Measurements from ENCODE around the gene MSANTD7.
A peak's percentile ranks its signal among the peaks of the same experiment; 100 is the strongest.

MSANTD7 gene, protein sequence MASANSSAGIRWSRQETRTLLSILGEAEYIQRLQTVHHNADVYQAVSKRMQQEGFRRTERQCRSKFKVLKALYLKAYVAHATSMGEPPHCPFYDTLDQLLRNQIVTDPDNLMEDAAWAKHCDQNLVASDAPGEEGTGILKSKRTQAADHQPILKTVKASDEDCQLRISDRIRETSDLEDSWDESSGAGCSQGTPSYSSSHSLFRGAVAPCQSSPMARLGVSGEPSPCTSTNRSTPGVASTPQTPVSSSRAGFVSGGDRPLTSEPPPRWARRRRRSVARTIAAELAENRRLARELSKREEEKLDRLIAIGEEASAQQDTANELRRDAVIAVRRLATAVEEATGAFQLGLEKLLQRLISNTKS

DNA sequence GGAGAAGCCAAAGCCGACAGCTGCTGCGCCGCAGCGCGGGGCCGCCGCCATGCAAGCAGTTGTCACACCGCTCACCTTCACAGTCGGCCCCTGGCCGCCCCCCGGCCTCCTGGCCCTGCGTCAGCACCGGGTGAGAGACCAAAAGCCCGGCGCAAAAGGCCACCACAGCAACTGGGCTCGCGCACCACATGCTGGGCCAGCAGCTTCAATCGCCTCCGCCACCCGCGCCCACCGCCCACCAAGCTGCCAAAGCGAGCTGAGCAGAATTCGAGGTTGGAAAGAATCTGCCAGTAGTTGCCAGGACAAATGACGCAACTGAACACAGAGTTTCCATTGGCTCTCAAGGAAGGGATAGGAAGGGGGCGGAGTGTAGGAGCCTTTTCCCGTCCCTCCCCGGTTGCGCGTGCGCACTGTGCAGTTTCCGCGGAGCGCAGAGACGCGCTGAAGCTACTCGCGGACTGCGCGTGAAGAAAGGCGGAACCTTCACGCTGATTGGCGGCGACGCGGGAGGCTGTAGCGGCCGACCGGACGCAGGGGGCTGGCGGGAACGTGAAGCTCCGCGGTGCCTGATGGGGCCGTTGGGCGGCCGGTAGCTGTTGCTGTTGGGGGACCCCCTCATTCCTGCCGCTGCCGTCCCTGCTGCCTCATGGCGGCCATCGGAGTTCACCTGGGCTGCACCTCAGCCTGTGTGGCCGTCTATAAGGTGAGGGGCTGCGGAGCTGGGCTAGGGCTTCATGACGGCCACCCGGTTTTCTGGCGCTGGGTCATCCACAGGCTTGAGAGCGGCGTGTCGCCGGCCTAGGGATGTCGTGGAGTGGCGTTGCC is at the start of gene MSANTD7, which contains the start of the genes CDNF and HSPA14:
MSANTD7 (plus strand) TSS at position 550 of the 825 bp plus-strand sequence. CDS start 3,979 bp downstream, outside the sequence.
CDNF (minus strand) TSS at position 281 of the 825 bp plus-strand sequence; CDS start at position 190, 91 bp downstream.
HSPA14 (plus strand) TSS at position 550 of the 825 bp plus-strand sequence; CDS start at position 647, 97 bp downstream.
- H3K4me1 ChIP-seq (ENCODE audit: insufficient read depth, low read length): peaks cover 26% of the 10 kb centered on the region
- H3K27ac ChIP-seq (ENCODE audit: low read length): peak within 1 kb of the TSS; percentile 98
- peak within 1 kb of the TSS; percentile 89 for H3K4me2 ChIP-seq (ENCODE audit: insufficient read depth, low read length)
- TF ChIP-seq, protein P1, sequence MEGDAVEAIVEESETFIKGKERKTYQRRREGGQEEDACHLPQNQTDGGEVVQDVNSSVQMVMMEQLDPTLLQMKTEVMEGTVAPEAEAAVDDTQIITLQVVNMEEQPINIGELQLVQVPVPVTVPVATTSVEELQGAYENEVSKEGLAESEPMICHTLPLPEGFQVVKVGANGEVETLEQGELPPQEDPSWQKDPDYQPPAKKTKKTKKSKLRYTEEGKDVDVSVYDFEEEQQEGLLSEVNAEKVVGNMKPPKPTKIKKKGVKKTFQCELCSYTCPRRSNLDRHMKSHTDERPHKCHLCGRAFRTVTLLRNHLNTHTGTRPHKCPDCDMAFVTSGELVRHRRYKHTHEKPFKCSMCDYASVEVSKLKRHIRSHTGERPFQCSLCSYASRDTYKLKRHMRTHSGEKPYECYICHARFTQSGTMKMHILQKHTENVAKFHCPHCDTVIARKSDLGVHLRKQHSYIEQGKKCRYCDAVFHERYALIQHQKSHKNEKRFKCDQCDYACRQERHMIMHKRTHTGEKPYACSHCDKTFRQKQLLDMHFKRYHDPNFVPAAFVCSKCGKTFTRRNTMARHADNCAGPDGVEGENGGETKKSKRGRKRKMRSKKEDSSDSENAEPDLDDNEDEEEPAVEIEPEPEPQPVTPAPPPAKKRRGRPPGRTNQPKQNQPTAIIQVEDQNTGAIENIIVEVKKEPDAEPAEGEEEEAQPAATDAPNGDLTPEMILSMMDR (IDR thresholded peaks at IDR 0.05; ENCODE audit: borderline replicate concordance, extremely low read depth, low read length, poor library complexity, severe bottlenecking): peak; percentile 10
- no peak for TF ChIP-seq EZH2 (IDR thresholded peaks at IDR 0.05; ENCODE audit: borderline replicate concordance, low read depth, low read length, severe bottlenecking)
- DNase-seq (peak; percentile 99), ATAC-seq (ENCODE audit: insufficient read depth, low read depth) (peak; percentile 90)
- H3K4me3 ChIP-seq (ENCODE audit: low read depth in 1 of 2, low read length in 2 of 2): peak within 1 kb of the TSS; percentile 94 to 98
- peak within 1 kb of the TSS; percentile 95 for H2AFZ ChIP-seq (ENCODE audit: low read depth, low read length)
- H3K79me2 ChIP-seq (ENCODE audit: insufficient read depth, low read length): peaks cover 49% of the 10 kb centered on the region
- peaks cover 34% of the 10 kb centered on the region for H4K20me1 ChIP-seq (ENCODE audit: insufficient read depth, low read length)
- H3K9ac ChIP-seq (ENCODE audit: low read depth, low read length): peak within 1 kb of the TSS; percentile 99
- H3K9me3 ChIP-seq (ENCODE audit: insufficient read depth, low read length, severe bottlenecking): no peaks in the 10 kb centered on the region
- peaks cover 37% of the 10 kb centered on the region for H3K36me3 ChIP-seq (ENCODE audit: insufficient read depth, low read length)
- no peaks in the 10 kb centered on the region for H3K27me3 ChIP-seq (ENCODE audit: insufficient read depth, low read length, poor library complexity)

DNA sequence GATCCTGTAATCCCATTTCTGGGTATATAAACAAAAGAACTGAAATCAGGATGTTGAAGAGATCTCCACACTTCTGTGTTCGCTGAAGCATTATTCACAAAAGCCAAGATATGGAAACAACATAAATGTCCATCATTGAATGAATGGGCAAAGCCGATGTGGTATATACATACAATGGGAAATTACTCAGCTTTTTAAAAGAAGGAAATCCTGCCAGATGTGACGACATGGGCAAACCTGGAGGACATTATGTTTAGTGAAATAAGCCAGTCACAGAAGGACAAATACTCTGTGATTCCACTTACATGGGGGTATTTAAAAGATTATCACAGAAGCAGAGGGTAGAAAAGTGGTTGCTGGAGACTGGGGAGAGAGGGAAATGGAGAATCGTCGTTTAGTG is 39.5 kb upstream of the MSANTD7 start:
- Histone ChIP-seq H3K36me3 (ENCODE audit: insufficient read depth, low read length) (no peaks in the 10 kb centered on the region), H3K9me3 (ENCODE audit: insufficient read depth, low read length, severe bottlenecking) (no peaks in the 10 kb centered on the region), H3K9ac (ENCODE audit: low read depth, low read length) (no peak overlapping the region), H3K4me3 (ENCODE audit: low read depth in 1 of 2, low read length in 2 of 2) (no peak overlapping the region), H3K4me1 (ENCODE audit: insufficient read depth, low read length) (no peaks in the 10 kb centered on the region), H3K27me3 (ENCODE audit: insufficient read depth, low read length, poor library complexity) (peaks cover 9% of the 10 kb centered on the region), H3K27ac (ENCODE audit: low read length) (no peak overlapping the region), H3K4me2 (ENCODE audit: insufficient read depth, low read length) (no peak overlapping the region), H3K79me2 (ENCODE audit: insufficient read depth, low read length) (no peaks in the 10 kb centered on the region), H2AFZ (ENCODE audit: low read depth, low read length) (no peak overlapping the region), H4K20me1 (ENCODE audit: insufficient read depth, low read length) (no peaks in the 10 kb centered on the region)
- no peak for ATAC-seq (ENCODE audit: insufficient read depth, low read depth)
- no peak for DNase-seq
- TF ChIP-seq, protein P1 (IDR thresholded peaks at IDR 0.05; ENCODE audit: borderline replicate concordance, extremely low read depth, low read length, poor library complexity, severe bottlenecking): no peak
- no peak for TF ChIP-seq EZH2 (IDR thresholded peaks at IDR 0.05; ENCODE audit: borderline replicate concordance, low read depth, low read length, severe bottlenecking)

DNA sequence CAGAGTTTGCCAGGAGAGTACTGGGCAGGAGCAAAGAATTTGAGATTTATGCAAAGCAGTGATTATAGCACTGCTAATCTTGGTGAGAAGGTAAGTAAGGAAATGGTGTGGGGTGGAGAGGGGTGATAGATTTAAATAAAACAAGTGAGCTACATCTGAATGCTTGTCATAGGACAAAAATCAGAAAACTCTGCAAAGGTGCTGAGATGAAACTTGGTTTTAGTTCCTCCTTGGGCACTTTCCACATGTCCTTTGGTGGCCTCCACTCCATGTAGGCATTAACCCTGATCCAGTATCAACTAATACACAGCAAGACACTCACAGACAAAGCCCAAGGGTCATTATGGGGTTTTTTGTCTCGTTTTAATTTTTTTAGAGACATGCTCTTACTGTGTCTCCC is 37.7 kb upstream of the MSANTD7 start:
- no peak overlapping the region for H2AFZ ChIP-seq (ENCODE audit: low read depth, low read length)
- no peaks in the 10 kb centered on the region for H4K20me1 ChIP-seq (ENCODE audit: insufficient read depth, low read length)
- ATAC-seq (ENCODE audit: insufficient read depth, low read depth): no peak
- H3K27ac ChIP-seq (ENCODE audit: low read length): no peak overlapping the region
- no peak overlapping the region for H3K4me2 ChIP-seq (ENCODE audit: insufficient read depth, low read length)
- H3K9me3 ChIP-seq (ENCODE audit: insufficient read depth, low read length, severe bottlenecking): no peaks in the 10 kb centered on the region
- TF ChIP-seq, protein P1 (IDR thresholded peaks at IDR 0.05; ENCODE audit: borderline replicate concordance, extremely low read depth, low read length, poor library complexity, severe bottlenecking): no peak
- no peak overlapping the region for H3K4me3 ChIP-seq (ENCODE audit: low read depth in 1 of 2, low read length in 2 of 2)
- no peak for DNase-seq
- H3K9ac ChIP-seq (ENCODE audit: low read depth, low read length): no peak overlapping the region
- no peaks in the 10 kb centered on the region for H3K36me3 ChIP-seq (ENCODE audit: insufficient read depth, low read length)
- peaks cover 9% of the 10 kb centered on the region for H3K27me3 ChIP-seq (ENCODE audit: insufficient read depth, low read length, poor library complexity)
- H3K4me1 ChIP-seq (ENCODE audit: insufficient read depth, low read length): no peaks in the 10 kb centered on the region
- no peaks in the 10 kb centered on the region for H3K79me2 ChIP-seq (ENCODE audit: insufficient read depth, low read length)
